Effector memory CD8-positive, alpha-beta T cell (primary cell): ENCODE data around the gene REXO1.

ENCODE experiments used
- ATAC-seq: fragments of 150-1000 bp; cut with Tn5 transposase; replicated peaks from 2 replicates; pipeline ENCODE4 v1.10.0; 2021; ENCODE audit warnings: mild to moderate bottlenecking, moderate library complexity
- DNase-seq, 3 experiments: peaks; one replicate each; pipeline ENCODE4 v3.0.0; 2021
- H3K27ac Mint-ChIP-seq, 2 donors: one replicate each; pipeline ENCODE4 v1.8.0; 2022; ENCODE audit warnings: mild to moderate bottlenecking in 2 of 2, mixed read lengths in 2 of 2, moderate library complexity in 2 of 2
- H3K27me3 Mint-ChIP-seq, 2 donors: one replicate each; pipeline ENCODE4 v1.8.0; 2022; ENCODE audit warnings: mixed read lengths in 2 of 2
- H3K36me3 Mint-ChIP-seq: one replicate; pipeline ENCODE4 v1.8.0; 2022; ENCODE audit warnings: mild to moderate bottlenecking, moderate library complexity, mixed read lengths; ENCODE audit not compliant: insufficient read depth
- H3K4me1 Mint-ChIP-seq, 2 donors: one replicate each; pipeline ENCODE4 v1.8.0; 2022; ENCODE audit warnings: low read depth in 2 of 2, mixed read lengths in 2 of 2
- H3K4me3 Mint-ChIP-seq, 2 donors: one replicate each; pipeline ENCODE4 v1.8.0; 2022; ENCODE audit warnings: mild to moderate bottlenecking in 2 of 2, mixed read lengths in 2 of 2, moderate library complexity in 2 of 2
- H3K9me3 Mint-ChIP-seq, 2 donors: one replicate each; pipeline ENCODE4 v1.8.0; 2022; ENCODE audit warnings: mixed read lengths in 2 of 2

Gene REXO1

GRCh38 chr19:1832046-1832663 is 16.1 kb downstream of the REXO1 start:
- Mint-ChIP-seq H3K27ac (peak overlapping the region; percentile 41 to 62), H3K9me3 (no peaks in the 10 kb centered on the region), H3K27me3 (no peaks in the 10 kb centered on the region), H3K4me3 (no peak overlapping the region), H3K4me1 (peaks cover 0 to 18% of the 10 kb centered on the region in 2 donors), H3K36me3 (peaks cover 59% of the 10 kb centered on the region)
- ATAC-seq (no peak), DNase-seq (no peak)

DNA sequence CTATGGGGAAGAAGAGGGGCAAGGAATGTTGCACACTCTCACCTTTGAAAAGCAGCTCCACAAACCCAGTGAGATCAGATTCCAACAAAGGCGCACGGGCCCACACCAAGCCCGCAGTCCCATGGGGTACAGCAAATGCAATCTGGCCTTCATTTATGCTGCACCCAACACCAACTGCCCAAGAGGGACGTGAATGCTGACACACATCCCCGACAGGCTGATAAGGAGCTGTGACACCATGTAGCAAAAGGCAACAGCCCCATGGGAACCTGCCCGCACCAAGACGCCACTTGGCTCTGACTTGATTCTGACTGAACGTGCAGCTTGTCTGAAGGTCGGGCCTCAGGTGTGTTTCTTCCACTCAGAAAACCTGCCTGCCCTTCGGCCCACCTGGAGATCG is 17.3 kb downstream of the REXO1 start:
- Mint-ChIP-seq H3K4me3 (no peak overlapping the region), H3K36me3 (peaks cover 63% of the 10 kb centered on the region), H3K4me1 (peaks cover 5 to 14% of the 10 kb centered on the region in 2 donors), H3K27me3 (no peaks in the 10 kb centered on the region), H3K27ac (peak overlapping the region in 1 of 2 donors; percentile 62), H3K9me3 (no peaks in the 10 kb centered on the region)
- no peak for DNase-seq
- no peak for ATAC-seq

DNA sequence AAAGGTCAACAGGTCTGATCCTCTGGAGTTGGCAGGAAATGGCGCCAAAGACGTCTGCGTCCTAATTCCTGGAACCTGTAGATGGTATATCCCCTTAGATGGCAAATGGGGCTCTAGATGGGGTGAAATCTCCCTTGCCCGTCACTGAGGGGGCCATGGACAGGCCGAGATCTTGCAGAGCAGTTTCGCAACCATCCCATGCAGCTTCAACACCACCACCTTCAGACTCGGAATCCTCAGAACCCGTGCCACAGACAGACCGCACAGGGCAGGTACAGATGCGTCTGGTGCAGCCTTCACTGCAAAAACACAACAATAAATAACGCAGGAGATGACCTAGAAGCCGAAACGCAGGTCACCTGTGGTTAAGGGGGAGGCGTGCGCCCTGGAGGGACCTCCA is 17.7 kb downstream of the REXO1 start:
- H3K9me3 Mint-ChIP-seq, result no peaks in the 10 kb centered on the region
- no peaks in the 10 kb centered on the region for H3K27me3 Mint-ChIP-seq
- peaks cover 67% of the 10 kb centered on the region for H3K36me3 Mint-ChIP-seq
- H3K4me1 Mint-ChIP-seq, result peaks cover 8 to 16% of the 10 kb centered on the region in 2 donors
- H3K27ac Mint-ChIP-seq, result no peak overlapping the region
- H3K4me3 Mint-ChIP-seq, result no peak overlapping the region
- DNase-seq (no peak), ATAC-seq (no peak)

DNA sequence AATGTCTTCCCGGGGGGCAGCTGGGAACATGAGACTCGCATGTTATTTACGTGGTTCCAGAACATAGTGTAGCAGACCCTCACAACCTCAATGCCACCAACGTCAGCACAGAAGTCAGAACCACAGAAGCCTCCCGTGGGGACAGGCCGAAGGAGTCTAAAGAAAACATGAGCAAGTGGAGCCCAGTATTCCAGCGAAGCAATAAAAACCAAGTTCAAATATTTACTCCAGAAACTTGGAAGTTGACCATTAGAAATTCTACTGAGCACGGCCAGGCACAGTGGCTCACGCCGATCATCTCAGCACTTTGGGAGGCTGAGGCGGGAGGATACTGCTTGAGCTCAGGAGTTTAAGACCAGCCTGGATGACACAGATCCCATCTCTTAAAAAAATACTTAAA is 18.3 kb downstream of the REXO1 start:
- H3K27ac Mint-ChIP-seq, result no peak overlapping the region

DNA sequence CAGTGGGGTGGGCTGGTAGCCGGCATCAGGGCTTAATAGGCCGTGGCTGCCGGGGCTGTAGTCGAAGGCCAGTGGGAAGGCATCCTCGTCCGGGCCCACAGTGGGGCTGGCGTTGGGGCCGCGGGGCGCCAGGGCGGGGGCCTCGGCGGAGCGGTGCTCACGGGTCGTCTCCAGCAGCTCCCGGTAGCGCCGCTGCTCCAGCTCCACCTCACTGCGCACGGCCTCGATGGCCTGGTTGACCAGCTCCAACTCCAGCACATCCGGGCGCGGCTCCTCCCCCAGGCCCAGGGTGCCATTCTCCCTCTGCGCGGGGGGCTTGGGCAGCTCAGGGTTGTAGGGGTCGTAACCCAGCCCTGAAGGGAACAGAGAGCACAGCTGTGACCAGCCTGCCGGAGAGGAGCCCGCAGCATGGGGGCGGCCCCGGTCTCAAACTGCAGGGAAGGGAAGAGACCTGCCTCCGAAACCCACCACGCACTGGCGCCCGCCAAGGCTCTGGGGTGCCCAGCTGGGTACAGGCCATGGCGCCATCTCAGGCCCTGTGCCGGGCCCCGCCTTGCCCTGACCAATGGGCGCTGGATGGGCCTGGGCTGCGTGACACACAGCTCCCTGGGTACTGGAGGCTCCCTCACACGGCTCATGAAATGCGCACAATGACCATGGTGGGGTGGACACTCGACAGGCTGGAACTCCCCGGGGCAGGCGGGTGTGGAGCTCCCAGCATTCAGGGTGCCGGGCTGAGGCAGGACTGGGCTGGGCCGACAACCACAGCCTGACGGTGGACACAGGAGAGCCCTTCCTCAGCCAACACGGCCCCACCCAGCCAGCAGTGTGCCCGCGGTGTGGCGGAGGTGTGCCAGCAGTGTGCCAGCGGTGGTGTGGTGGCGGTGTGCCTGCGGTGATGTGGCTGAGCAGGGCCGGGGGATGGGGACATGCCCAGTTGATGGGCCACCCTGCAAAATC is 19.7 kb downstream of the REXO1 start:
- no peak overlapping the region for H3K4me3 Mint-ChIP-seq
- peaks cover 8 to 11% of the 10 kb centered on the region in 2 donors for H3K4me1 Mint-ChIP-seq
- H3K36me3 Mint-ChIP-seq, result peaks cover 71% of the 10 kb centered on the region
- DNase-seq, result no peak
- H3K9me3 Mint-ChIP-seq, result no peaks in the 10 kb centered on the region
- ATAC-seq, result no peak
- no peaks in the 10 kb centered on the region for H3K27me3 Mint-ChIP-seq
- no peak overlapping the region for H3K27ac Mint-ChIP-seq

More for the DNA sequence above, 18.3 kb downstream of the REXO1 start:
- Mint-ChIP-seq H3K4me3 (no peak overlapping the region), H3K9me3 (no peaks in the 10 kb centered on the region), H3K4me1 (peaks cover 8 to 16% of the 10 kb centered on the region in 2 donors), H3K36me3 (peaks cover 73% of the 10 kb centered on the region), H3K27me3 (no peaks in the 10 kb centered on the region)
- DNase-seq (no peak), ATAC-seq (no peak)

DNA sequence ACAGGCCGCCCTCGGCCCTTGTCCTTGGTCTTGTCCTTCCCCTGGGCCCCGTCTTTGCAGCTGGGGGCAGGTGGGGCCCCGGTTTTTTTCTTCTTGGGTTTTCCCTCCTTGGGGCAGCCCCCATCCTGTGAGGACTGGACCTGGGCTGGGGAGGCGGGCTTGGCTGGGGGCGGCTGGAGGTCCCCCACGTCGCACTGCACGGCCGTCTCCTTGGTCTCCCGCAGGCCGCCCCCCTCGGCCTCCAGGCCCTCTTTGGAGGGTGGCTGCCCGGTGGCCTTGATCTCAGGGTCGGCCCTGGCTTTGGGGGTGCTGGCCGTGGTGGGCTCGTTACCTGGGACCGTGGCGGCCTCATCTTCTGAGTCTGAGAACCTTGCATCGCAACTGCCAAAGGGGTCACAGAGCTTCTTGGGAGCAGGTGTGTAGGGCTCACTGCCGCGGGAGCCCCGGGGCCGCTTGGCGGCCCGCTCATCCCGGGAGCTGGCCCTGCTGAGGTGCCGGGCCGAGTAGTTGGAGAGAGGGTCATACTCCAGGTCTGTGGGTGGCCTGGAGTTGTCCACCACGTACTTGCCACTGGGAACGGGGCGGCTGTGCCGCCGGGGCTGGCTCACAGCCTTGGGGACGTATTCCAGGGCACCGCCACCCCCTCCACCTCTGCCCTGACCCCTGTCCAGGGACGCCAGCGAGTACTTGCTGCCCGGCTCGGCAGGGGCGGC is 20.6 kb downstream of the REXO1 start:
- Mint-ChIP-seq H3K4me1 (peaks cover 8% of the 10 kb centered on the region in 2 donors), H3K9me3 (no peaks in the 10 kb centered on the region), H3K27ac (no peak overlapping the region), H3K27me3 (no peaks in the 10 kb centered on the region), H3K4me3 (no peak overlapping the region), H3K36me3 (peaks cover 63% of the 10 kb centered on the region)
- no peak for DNase-seq
- no peak for ATAC-seq

GRCh38 chr19:1826557-1827521 is 21.4 kb downstream of the REXO1 start:
- DNase-seq, result no peak
- Mint-ChIP-seq H3K27me3 (no peaks in the 10 kb centered on the region), H3K4me3 (no peak overlapping the region), H3K27ac (peak overlapping the region; percentile 54 to 83), H3K9me3 (no peaks in the 10 kb centered on the region), H3K36me3 (peaks cover 66% of the 10 kb centered on the region), H3K4me1 (peaks cover 6 to 8% of the 10 kb centered on the region in 2 donors)
- ATAC-seq, result no peak

- H3K4me3 Mint-ChIP-seq, result peak overlapping the region in 1 of 2 donors; percentile 44
- H3K9me3 Mint-ChIP-seq, result no peaks in the 10 kb centered on the region
- ATAC-seq (peak; percentile 88), DNase-seq (peak; percentile 79 to 81 (median 80))
- peaks cover 66% of the 10 kb centered on the region for H3K36me3 Mint-ChIP-seq
- peaks cover 5 to 8% of the 10 kb centered on the region in 2 donors for H3K4me1 Mint-ChIP-seq
- H3K27ac Mint-ChIP-seq, result peak overlapping the region; percentile 54 to 83
- no peaks in the 10 kb centered on the region for H3K27me3 Mint-ChIP-seq
These were observed 22.2 kb downstream of the REXO1 start for GRCh38 chr19:1825909-1826556.

- Mint-ChIP-seq H3K9me3 (no peaks in the 10 kb centered on the region), H3K4me1 (peaks cover 5 to 8% of the 10 kb centered on the region in 2 donors), H3K4me3 (no peak overlapping the region), H3K27ac (no peak overlapping the region), H3K36me3 (peaks cover 57% of the 10 kb centered on the region), H3K27me3 (no peaks in the 10 kb centered on the region)
- ATAC-seq (no peak), DNase-seq (no peak)
These were observed 24.0 kb downstream of the REXO1 start for GRCh38 chr19:1824252-1824622.

- Mint-ChIP-seq H3K27ac (no peak overlapping the region), H3K27me3 (no peaks in the 10 kb centered on the region), H3K9me3 (no peaks in the 10 kb centered on the region), H3K4me1 (peaks cover 5 to 8% of the 10 kb centered on the region in 2 donors), H3K4me3 (no peak overlapping the region), H3K36me3 (peaks cover 52% of the 10 kb centered on the region)
- no peak for DNase-seq
- ATAC-seq, result no peak
These were observed 24.6 kb downstream of the REXO1 start for GRCh38 chr19:1823539-1824251.

DNA sequence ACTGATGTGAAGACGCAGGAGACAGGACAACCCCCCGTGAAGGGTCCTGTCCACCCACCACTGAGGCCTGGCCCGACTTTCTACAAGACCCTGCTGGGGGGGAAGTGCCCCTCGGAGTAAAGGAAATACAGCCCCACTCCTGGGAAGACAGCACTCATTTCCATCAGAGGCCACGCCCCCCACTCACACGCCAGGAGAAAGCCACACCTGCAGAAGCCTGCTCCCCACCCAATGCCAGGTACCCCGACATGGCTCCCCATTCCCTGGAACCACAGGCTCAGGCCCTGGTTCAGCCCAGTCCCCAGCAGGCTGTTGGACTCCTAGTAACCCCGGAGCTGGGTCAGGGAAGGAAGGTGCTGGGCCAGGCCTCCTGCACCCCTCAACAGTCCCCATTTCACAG is 25.3 kb downstream of the REXO1 start:
- no peak for DNase-seq
- ATAC-seq, result no peak
- no peak overlapping the region for H3K4me3 Mint-ChIP-seq
- no peaks in the 10 kb centered on the region for H3K27me3 Mint-ChIP-seq
- H3K4me1 Mint-ChIP-seq, result peaks cover 5 to 8% of the 10 kb centered on the region in 2 donors
- peaks cover 47% of the 10 kb centered on the region for H3K36me3 Mint-ChIP-seq
- H3K27ac Mint-ChIP-seq, result no peak overlapping the region
- H3K9me3 Mint-ChIP-seq, result no peaks in the 10 kb centered on the region

DNA sequence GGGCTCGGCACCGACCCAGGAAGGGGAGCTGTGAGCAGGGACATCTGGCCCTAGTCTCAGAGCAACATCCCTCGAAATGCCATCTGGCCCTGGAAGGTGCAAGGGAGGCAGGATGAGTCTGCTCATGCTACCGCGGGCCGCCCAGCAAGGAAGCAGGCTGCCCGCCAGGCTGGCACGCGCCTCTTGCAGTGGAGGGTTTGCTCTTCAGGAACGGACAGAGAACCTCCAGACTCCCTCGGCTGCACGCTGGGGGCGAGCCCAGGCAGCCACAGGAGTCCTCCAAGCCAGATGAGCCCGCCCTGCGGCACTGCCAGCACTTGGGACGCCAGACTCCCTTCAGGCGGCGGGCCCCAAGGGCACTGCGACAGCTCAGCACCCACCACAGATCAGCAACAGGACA is 26.1 kb downstream of the REXO1 start:
- peak overlapping the region in 1 of 2 donors; percentile 32 for H3K27ac Mint-ChIP-seq
- no peak overlapping the region for H3K4me3 Mint-ChIP-seq
- DNase-seq (no peak), ATAC-seq (no peak)
- peaks cover 5 to 8% of the 10 kb centered on the region in 2 donors for H3K4me1 Mint-ChIP-seq
- no peaks in the 10 kb centered on the region for H3K27me3 Mint-ChIP-seq
- no peaks in the 10 kb centered on the region for H3K9me3 Mint-ChIP-seq
- H3K36me3 Mint-ChIP-seq, result peaks cover 48% of the 10 kb centered on the region
